Body of pancreas (tissue), 4 donors: ENCODE data around the gene STOX1. TPM values are rescaled to one million over a fixed set of nuclear protein-coding genes. Genes with fewer than 3 reads are reported as not detected.
"Not testable (repeated sequence)": the region's sequence is repeated elsewhere in the genome, so short reads cannot be mapped to it uniquely, and the experiment has no call there.

Source experiments
- ATAC-seq: fragments of 150-250 bp; one replicate; pipeline ENCODE4 v1.9.1; 2016
- DNase-seq, 4 donors: peaks; one replicate each; pipeline ENCODE4 v3.0.0-alpha.2; 2019
- H3K27ac ChIP-seq, 4 donors: fragments of 200-600 bp; sonication (generic); 1 replicate in 3 of 4; 2 replicates in 1 of 4; pipeline versions ENCODE4 v1.5.1 to v1.6.1; 2016 to 2019; ENCODE audit warnings: mild to moderate bottlenecking in 1 of 4, mixed read lengths in 1 of 4, moderate library complexity in 1 of 4
- H3K27me3 ChIP-seq, 2 donors: fragments of 200-600 bp; sonication (generic); one replicate each; pipeline ENCODE4 v1.6.0; 2016; ENCODE audit warnings: mild to moderate bottlenecking in 1 of 2
- H3K36me3 ChIP-seq, 2 donors: fragments of 200-600 bp; sonication (generic); replicated peaks in 1 of 2; 2 replicates each; pipeline ENCODE4 v1.5.1; 2016; ENCODE audit warnings: low read depth in 2 of 2; ENCODE audit not compliant: insufficient read depth in 1 of 2
- H3K4me1 ChIP-seq: fragments of 200-600 bp; sonication (generic); one replicate; pipeline ENCODE4 v1.6.0; 2016
- H3K4me3 ChIP-seq, 2 donors: fragments of 200-600 bp; sonication (generic); 1 replicate in 1 of 2; 2 replicates in 1 of 2; pipeline ENCODE4 v1.5.1; 2016 to 2019
- H3K9me3 ChIP-seq, 3 donors: fragments of 200-600 bp; sonication (generic); 1 replicate in 2 of 3; 2 replicates in 1 of 3; pipeline ENCODE4 v1.5.1; 2016
- POLR2A ChIP-seq, 3 donors: fragments of 450-650 bp; IDR thresholded peaks; one replicate each; pipeline ENCODE4 v1.6.1; 2016; ENCODE audit warnings: antibody characterized with exemption in 3 of 3, mild to moderate bottlenecking in 2 of 3
- WGBS, 2 donors: methylation state at CpG; one replicate each; pipeline ENCODE4 v1.1.5; 2017; 5-methylcytosine and 5-hydroxymethylcytosine counted together
- intact Hi-C: fragments of 100-400 bp; cut with DNase I; formaldehyde crosslinking; loops from one replicate; pipeline ENCODE4 v1.15.1; 2023
- total RNA-seq, 2 donors: library from RNA; depleted of rRNA; stranded (reverse); fragments of >200 nt; gene quantifications; one replicate each; pipeline ENCODE4 v1.1.0, GENCODE V29; 2016
- TF ChIP-seq, protein P1 (sequence below), 7 experiments: fragments of 450-650 bp in 4 of 7; fragments of 200-600 bp in 3 of 7; sonication (generic) in 3 of 7; IDR thresholded peaks; one replicate each; pipeline ENCODE4 v1.5.1; 2016 to 2019; ENCODE audit warnings: antibody characterized with exemption in 7 of 7

The STOX1 gene
- total RNA-seq, 2 donors from 2014 or later: 2.1 to 4.0 TPM

DNA sequence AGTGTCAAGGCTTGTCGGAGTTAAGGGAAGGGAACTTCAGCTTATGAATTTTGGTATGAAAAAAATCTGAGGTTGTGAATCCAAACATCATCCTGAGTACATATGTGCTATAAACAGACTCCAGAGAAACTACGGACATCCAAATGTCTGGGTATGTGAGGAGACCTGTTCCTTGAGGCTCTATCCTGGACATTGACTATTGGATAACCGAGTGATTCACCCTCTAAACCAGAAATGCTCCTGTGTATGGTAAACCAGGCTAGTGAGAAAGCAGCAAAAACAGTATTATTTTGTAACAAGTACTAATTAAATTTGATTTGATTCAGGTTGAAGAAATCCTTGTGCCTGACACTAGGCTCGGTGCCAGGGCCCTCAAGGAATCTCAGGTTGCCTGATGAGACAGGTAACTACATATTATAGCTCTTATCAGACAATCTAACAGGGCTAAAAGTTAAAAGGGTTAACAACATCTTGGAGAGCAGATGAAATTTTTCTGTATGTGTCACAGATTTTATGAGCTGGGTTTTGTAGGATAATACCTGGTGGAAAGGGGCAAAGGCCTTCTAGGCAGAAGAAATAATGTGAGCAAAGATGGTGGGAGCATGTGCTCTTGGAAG lies 10.4 kb upstream of the STOX1 start:
- H3K4me3 ChIP-seq: no peak overlapping the region
- H3K4me1 ChIP-seq: no peaks in the 10 kb centered on the region
- H3K9me3 ChIP-seq: no peaks in the 10 kb centered on the region
- ATAC-seq (no peak), DNase-seq (no peak)
- H3K27me3 ChIP-seq: no peaks in the 10 kb centered on the region
- no peak overlapping the region for H3K27ac ChIP-seq
- intact Hi-C loops: no loop called here
- 64 to 66% methylated on average over 4 of the region's 4 CpGs for WGBS, 2 donors
- TF ChIP-seq, protein P1, sequence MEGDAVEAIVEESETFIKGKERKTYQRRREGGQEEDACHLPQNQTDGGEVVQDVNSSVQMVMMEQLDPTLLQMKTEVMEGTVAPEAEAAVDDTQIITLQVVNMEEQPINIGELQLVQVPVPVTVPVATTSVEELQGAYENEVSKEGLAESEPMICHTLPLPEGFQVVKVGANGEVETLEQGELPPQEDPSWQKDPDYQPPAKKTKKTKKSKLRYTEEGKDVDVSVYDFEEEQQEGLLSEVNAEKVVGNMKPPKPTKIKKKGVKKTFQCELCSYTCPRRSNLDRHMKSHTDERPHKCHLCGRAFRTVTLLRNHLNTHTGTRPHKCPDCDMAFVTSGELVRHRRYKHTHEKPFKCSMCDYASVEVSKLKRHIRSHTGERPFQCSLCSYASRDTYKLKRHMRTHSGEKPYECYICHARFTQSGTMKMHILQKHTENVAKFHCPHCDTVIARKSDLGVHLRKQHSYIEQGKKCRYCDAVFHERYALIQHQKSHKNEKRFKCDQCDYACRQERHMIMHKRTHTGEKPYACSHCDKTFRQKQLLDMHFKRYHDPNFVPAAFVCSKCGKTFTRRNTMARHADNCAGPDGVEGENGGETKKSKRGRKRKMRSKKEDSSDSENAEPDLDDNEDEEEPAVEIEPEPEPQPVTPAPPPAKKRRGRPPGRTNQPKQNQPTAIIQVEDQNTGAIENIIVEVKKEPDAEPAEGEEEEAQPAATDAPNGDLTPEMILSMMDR (IDR thresholded peaks at IDR 0.05): no peak
- no peak for TF ChIP-seq POLR2A (IDR thresholded peaks at IDR 0.05)
- H3K36me3 ChIP-seq: no peaks in the 10 kb centered on the region

DNA sequence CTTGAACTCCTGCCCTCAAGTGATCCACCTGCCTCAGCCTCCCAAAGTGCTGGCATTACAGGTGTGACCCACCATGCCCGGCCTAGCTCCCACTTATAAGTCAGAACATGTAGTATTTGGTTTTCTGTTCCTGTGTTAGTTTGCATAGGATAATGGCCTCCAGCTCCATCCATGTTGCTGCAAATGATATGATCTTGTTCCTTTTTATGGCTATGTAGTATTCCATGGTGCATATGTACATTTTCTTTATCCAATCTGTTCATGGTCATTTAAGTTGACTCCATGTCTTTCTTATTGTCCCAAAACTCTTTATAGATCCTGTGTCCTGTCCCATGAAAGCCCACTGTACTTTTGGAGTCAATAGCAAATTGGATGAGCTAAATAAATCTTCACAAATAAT lies 7.0 kb upstream of the STOX1 start:
- H3K9me3 ChIP-seq, H3K4me1 ChIP-seq, H3K36me3 ChIP-seq, H3K4me3 ChIP-seq, intact Hi-C loops, H3K27me3 ChIP-seq, H3K27ac ChIP-seq, DNase-seq, ATAC-seq: not testable (repeated sequence)
- WGBS, 2 donors: 82 to 100% methylated on average over 1 of the region's 1 CpG

DNA sequence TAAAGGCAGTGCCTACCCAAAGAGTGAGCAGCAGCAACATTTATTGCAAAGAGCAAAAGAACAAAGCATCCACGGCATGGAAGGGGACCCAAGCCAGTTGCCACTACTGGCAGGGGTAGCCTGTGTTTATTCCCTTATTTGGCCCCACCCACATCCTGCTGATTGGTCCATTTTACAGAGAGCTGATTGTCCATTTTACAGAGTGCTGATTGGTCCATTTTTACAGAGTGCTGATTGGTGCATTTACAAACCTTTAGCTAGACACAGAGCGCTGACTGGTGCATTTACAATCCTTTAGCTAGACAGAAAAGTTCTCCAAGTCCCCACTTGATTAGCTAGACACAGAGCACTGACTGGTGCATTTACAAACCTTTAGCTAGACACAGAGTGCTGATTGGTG lies 4.7 kb upstream of the STOX1 start:
- ATAC-seq, H3K27ac ChIP-seq, H3K4me1 ChIP-seq, intact Hi-C loops, H3K9me3 ChIP-seq, H3K36me3 ChIP-seq, H3K4me3 ChIP-seq, H3K27me3 ChIP-seq, DNase-seq: not testable (repeated sequence)
- 90 to 93% methylated on average over 2 of the region's 2 CpGs for WGBS, 2 donors

DNA sequence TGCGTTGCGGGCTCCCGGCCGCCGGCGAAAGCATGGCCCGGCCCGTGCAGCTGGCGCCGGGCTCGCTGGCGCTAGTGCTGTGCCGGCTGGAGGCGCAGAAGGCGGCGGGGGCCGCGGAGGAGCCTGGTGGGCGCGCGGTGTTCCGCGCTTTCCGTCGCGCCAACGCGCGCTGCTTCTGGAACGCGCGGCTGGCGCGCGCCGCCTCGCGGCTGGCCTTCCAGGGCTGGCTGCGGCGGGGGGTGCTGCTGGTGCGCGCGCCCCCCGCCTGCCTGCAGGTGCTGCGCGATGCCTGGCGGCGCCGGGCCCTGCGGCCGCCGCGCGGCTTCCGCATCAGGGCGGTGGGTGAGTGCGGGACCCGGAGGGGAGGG lies 245 bp downstream of the STOX1 start:
- intact Hi-C loops, DNase-seq, H3K4me1 ChIP-seq, H3K27me3 ChIP-seq, H3K36me3 ChIP-seq, H3K9me3 ChIP-seq, H3K4me3 ChIP-seq: not testable (repeated sequence)
- peak; percentile 54 for ATAC-seq
- H3K27ac ChIP-seq: peak overlapping the region in 3 of 4 donors; percentile 57 to 74 (median 61)
- 0% methylated on average over 11 of the region's 58 CpGs; no CpG with 5 or more reads in 1 of the 2 donors for WGBS, 2 donors

DNA sequence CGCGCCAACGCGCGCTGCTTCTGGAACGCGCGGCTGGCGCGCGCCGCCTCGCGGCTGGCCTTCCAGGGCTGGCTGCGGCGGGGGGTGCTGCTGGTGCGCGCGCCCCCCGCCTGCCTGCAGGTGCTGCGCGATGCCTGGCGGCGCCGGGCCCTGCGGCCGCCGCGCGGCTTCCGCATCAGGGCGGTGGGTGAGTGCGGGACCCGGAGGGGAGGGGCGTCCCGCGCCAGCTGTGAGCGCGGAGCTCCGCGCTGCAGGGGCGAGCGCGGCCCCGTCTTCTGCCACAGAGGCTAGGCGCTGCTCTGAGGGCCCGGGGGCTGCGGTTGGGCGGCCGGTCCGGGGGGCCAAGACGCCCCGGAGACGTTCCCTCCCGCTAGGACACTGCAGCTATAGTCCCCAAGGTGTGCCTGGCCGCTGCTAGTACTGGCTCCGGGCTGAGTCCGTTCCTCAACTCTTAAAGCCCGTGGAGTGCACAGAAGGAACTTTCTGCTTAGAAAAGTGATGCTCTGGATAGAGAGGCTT lies 811 bp downstream of the STOX1 start:
- H3K27me3 ChIP-seq, H3K36me3 ChIP-seq, intact Hi-C loops, H3K9me3 ChIP-seq, H3K4me3 ChIP-seq, H3K4me1 ChIP-seq, H3K27ac ChIP-seq: not testable (repeated sequence)
- 0 to 1% methylated on average over 1 to 11 of the region's 59 CpGs for WGBS, 2 donors
- ATAC-seq (peak; percentile 60), DNase-seq (peak; percentile 3 to 22 (median 17))

DNA sequence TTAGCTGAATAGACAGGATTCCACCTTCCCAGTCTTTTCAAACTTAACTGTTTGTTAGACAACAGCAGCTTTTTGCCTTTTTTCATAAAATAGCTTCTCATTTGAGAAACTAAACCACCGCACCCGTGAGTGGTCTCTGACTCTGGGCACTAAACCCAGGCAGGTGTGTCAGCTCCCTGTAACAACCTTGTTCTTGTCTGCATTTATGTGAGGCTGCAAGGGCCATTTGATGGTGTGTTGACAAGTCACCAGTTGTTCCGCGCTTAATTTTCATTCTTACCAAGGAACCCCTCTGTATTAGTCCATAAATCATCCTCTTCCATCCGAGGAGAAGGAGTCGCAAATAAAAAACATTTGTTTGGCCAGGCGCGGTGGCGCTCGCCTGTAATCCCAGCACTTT lies 1.5 kb downstream of the STOX1 start:
- TF ChIP-seq, protein P1 (IDR thresholded peaks at IDR 0.05): no peak
- no peak for TF ChIP-seq POLR2A (IDR thresholded peaks at IDR 0.05)
- Histone ChIP-seq H3K27ac (no peak overlapping the region), H3K4me3 (no peak overlapping the region), H3K27me3 (no peaks in the 10 kb centered on the region), H3K36me3 (no peaks in the 10 kb centered on the region), H3K9me3 (no peaks in the 10 kb centered on the region), H3K4me1 (peaks cover 8% of the 10 kb centered on the region)
- intact Hi-C loops: no loop called here
- DNase-seq (no peak), ATAC-seq (no peak)
- WGBS, 2 donors: 88% methylated on average over 10 of the region's 10 CpGs

DNA sequence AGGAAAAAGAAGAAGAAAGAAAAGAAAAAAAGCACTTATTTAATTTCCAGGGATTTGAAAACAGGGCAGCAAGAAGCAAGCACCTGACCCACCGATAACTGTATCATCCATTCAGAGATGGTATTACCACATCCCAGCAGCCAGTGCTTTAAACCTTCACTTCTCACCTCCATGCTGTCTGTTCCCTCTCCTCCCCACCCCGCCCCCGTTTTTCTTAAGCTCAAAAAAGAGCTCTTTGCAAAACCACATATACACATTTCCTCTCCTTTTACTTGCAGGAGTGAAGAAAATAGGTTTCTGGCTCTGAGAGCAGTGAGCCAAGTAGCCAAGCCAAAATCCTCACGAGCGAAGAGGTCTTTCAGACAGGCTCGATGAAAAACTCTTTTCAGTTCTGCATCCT lies 2.2 kb downstream of the STOX1 start:
- ATAC-seq (no peak), DNase-seq (no peak)
- Histone ChIP-seq H3K4me3 (no peak overlapping the region), H3K4me1 (peaks cover 8% of the 10 kb centered on the region), H3K27me3 (no peaks in the 10 kb centered on the region), H3K9me3 (no peaks in the 10 kb centered on the region), H3K27ac (no peak overlapping the region), H3K36me3 (no peaks in the 10 kb centered on the region)
- intact Hi-C loops: no loop called here
- TF ChIP-seq, protein P1 (IDR thresholded peaks at IDR 0.05): no peak
- no peak for TF ChIP-seq POLR2A (IDR thresholded peaks at IDR 0.05)
- 59 to 82% methylated on average over 6 of the region's 6 CpGs for WGBS, 2 donors
